Epithelial cell of esophagus (primary cell): ENCODE measurements around the gene DDX20.

ENCODE experiments used
- DNase-seq: peaks from one replicate; pipeline ENCODE4 v3.0.0; 2010; ENCODE audit warnings: low read depth
- H3K4me3 ChIP-seq: 2 replicates; pipeline ENCODE4 v1.5.1; 2011; ENCODE audit warnings: mild to moderate bottlenecking, low read length, control low read depth
- TF ChIP-seq, protein P1 (sequence below): IDR thresholded peaks from 2 replicates; pipeline ENCODE4 v1.5.1; 2011; ENCODE audit warnings: low read depth, mild to moderate bottlenecking, low read length, control low read depth, inconsistent platforms; ENCODE audit not compliant: insufficient read depth; ENCODE audit errors: missing control alignments

The DDX20 gene

DNA sequence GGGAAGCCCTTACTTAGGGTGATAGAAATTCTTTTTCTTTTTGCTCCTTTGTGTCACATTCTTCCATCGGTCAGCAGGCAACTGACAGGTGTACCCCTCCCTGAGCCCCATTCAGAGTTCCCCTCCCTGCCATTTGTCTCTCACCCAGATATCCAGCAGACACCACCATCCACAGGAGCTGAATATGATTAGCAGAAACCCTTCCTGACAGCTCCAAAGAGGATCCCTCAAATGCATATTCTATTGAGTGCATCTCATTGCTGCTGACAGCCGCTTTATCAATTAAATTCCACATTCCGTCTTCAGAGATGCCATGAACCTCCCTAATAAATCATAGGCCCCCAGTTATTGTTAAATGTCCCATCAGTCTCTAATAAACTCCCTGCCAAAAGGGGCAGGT lies 6.1 kb upstream of the DDX20 start:
- no peak overlapping the region for H3K4me3 ChIP-seq
- no peak for DNase-seq
- TF ChIP-seq, protein P1, sequence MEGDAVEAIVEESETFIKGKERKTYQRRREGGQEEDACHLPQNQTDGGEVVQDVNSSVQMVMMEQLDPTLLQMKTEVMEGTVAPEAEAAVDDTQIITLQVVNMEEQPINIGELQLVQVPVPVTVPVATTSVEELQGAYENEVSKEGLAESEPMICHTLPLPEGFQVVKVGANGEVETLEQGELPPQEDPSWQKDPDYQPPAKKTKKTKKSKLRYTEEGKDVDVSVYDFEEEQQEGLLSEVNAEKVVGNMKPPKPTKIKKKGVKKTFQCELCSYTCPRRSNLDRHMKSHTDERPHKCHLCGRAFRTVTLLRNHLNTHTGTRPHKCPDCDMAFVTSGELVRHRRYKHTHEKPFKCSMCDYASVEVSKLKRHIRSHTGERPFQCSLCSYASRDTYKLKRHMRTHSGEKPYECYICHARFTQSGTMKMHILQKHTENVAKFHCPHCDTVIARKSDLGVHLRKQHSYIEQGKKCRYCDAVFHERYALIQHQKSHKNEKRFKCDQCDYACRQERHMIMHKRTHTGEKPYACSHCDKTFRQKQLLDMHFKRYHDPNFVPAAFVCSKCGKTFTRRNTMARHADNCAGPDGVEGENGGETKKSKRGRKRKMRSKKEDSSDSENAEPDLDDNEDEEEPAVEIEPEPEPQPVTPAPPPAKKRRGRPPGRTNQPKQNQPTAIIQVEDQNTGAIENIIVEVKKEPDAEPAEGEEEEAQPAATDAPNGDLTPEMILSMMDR: no peak

DNA sequence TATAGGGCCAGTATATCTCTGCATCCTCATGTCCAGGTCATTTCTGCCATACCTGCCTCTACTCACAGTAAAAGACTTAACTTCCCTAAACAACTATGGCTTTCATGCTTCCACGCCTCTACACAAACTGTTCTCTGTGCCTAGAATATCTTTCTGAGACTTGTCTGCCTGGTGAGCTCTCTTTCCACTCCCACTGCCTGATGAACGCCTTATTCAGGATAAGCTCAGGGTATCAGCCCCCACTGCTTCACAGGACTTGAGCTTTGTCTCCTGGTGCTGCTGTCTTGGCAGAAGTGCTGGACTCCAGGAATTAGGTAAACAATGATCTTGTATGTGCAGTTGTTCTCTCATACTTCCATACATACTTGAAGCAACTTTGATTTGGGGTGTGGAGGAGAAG lies 4.8 kb upstream of the DDX20 start:
- TF ChIP-seq, protein P1: no peak
- no peak overlapping the region for H3K4me3 ChIP-seq
- DNase-seq: no peak

DNA sequence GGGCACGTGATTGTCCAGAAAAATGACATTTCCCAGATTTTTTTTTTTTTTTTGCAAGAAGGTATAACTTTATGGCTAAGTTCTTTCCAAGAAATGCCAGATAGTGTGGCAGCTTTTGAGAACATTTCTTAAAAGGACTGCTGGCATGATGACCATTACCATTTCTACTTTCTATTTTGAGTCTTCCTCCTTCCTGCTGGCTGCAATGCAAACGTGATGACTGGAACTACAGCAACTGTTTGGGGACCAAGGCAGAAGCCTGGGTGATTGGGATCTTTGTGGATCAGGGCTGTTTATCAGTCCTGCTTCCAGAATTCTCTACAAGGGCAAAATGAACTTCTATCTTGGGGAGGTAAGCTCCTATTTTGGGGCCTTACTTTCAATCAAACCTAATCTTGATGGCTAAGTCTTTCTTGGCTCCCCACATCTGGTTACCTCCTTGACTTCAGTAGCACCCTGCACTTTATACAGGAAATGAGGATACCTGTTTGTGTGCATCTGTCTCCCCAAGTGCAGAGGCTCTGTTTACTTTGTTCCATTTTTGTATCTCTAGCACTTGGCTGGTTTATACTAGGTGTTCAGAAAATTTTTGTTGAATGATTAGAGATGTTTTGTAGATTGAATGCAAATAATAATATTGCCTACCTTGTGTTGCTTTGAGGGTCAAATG lies 3.7 kb upstream of the DDX20 start:
- DNase-seq: no peak
- no peak overlapping the region for H3K4me3 ChIP-seq
- TF ChIP-seq, protein P1: no peak

DNA sequence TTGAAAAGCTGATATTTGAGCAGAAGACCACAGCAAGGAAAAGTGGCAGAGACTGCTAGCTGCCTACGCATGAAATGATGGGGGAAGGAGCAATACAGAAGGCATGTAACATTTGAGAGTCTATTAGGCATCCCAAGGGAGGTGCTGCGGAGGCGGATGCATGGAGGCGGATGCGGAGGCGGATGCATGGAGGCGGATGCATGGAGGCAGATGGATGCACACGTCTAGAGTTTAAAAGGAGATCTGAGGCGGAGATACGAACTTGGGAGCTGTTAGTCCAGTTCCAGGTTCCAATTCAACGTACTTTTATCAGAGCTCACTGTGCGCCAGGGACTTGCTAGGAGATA lies 744 bp upstream of the DDX20 start:
- TF ChIP-seq, protein P1: no peak
- peak overlapping the region; percentile 80 for H3K4me3 ChIP-seq
- DNase-seq: peak; percentile 43

DNA sequence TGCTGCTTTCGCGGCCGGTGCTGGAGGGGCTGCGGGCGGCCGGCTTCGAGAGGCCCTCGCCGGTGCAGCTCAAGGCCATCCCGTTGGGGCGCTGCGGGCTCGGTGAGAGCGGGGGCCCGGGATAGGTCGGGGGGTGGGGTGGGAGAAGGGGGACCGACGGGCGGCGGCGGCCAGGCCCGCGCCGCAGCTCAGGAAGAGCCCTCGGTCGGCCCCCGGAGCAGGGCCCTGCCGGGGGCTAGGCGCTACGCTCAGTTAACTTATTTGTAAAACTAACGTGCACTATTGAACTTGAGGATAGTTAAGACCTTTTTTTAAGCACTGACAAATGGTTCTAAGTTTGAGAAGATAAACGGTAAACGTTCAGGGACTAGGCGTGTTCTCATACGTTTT lies 418 bp downstream of the DDX20 start:
- no peak for DNase-seq
- peak overlapping the region; percentile 80 for H3K4me3 ChIP-seq
- TF ChIP-seq, protein P1: no peak

DNA sequence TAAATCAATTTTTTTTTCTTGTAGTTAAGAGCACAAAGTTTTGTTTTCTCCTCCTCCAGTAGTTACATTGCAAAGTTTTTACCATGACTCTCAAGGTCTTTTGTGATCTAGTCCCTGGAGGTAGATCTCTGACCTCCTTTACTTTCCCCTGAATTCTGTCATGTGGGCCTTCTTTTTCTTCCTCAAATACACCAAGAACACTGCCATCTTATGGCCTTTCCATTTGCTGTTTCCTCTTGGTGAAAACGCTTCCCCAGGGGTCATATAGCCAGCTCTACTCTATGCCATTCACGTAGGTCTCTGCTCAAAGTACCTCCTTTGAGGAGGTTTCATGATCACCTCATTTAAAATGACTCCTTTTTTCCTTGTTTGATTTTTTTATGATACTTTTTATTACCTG lies 2.7 kb downstream of the DDX20 start:
- no peak for DNase-seq
- H3K4me3 ChIP-seq: no peak overlapping the region
- TF ChIP-seq, protein P1: peak; percentile 17

DNA sequence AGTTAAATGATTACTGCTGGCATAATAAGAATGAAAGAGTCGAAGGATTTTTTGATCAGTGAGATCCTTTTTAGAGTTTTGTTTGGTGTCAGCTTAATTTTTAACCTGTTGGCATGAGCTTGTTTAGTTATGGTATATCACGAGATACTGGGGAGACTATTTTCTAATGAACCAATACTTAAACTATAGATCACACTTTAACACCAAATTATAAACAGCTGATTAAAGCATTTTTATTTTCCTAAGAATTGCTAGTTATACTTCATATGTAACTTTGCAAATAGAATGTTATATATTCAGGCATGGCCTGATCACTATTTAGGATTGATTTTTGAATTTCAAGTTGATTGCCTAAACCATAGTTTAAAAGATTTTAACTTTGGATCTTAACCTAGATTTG lies 6.0 kb downstream of the DDX20 start:
- no peak overlapping the region for H3K4me3 ChIP-seq
- DNase-seq: no peak
- TF ChIP-seq, protein P1: no peak
